ENCODE data around the gene HBE1. TPM values are rescaled to one million over a fixed set of nuclear protein-coding genes. Genes with fewer than 3 reads are reported as not detected.
"Not testable (repeated sequence)": the region's sequence is repeated elsewhere in the genome, so short reads cannot be mapped to it uniquely, and the experiment has no call there.

The HBE1 gene
- total RNA-seq (not detected), polyA plus RNA-seq (not detected)
- long read RNA-seq, donor 1, result 0 reads
- long read RNA-seq, donor 2, result 0 reads
- long read RNA-seq, donor 3, result 0 reads

DNA sequence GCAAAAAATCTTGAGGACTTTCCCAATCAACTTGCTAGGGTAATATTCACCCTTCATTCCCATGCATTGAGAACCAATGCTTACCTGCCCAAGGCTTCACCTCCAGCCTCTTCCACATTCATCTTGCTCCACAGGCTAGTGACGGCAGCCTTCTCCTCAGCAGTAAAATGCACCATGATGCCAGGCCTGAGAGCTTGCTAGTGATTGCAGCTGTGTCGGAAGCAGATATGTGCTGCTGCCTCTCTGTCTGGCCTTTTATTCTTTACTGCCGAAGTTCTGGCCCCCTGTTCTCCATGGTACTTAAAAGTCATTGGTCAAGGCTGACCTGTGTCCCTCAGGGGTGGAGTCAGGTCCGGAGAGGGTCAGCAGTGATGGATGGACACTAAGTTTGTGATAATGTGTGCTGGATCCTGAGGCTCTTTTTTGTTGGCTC, at the start of gene HBE1:
HBE1 (minus strand) TSS at position 231 of the 433 bp plus-strand sequence; CDS start at position 176, 55 bp downstream.
- Histone ChIP-seq H3K4me1 (no peaks in the 10 kb centered on the region), H3K4me3 (no peak within 1 kb of the TSS), H3K27me3 (no peaks in the 10 kb centered on the region), H3K27ac (no peak within 1 kb of the TSS), H3K36me3 (no peaks in the 10 kb centered on the region), H3K9me3 (no peaks in the 10 kb centered on the region)
- TF ChIP-seq, protein P1, sequence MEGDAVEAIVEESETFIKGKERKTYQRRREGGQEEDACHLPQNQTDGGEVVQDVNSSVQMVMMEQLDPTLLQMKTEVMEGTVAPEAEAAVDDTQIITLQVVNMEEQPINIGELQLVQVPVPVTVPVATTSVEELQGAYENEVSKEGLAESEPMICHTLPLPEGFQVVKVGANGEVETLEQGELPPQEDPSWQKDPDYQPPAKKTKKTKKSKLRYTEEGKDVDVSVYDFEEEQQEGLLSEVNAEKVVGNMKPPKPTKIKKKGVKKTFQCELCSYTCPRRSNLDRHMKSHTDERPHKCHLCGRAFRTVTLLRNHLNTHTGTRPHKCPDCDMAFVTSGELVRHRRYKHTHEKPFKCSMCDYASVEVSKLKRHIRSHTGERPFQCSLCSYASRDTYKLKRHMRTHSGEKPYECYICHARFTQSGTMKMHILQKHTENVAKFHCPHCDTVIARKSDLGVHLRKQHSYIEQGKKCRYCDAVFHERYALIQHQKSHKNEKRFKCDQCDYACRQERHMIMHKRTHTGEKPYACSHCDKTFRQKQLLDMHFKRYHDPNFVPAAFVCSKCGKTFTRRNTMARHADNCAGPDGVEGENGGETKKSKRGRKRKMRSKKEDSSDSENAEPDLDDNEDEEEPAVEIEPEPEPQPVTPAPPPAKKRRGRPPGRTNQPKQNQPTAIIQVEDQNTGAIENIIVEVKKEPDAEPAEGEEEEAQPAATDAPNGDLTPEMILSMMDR (IDR thresholded peaks at IDR 0.05), result no peak
- no peak for ATAC-seq
- intact Hi-C loops (cut with DNase I), result no loop called here
- 55 to 59% methylated on average over 4 of the region's 4 CpGs for WGBS, 2 donors
- DNase-seq, result no peak

DNA sequence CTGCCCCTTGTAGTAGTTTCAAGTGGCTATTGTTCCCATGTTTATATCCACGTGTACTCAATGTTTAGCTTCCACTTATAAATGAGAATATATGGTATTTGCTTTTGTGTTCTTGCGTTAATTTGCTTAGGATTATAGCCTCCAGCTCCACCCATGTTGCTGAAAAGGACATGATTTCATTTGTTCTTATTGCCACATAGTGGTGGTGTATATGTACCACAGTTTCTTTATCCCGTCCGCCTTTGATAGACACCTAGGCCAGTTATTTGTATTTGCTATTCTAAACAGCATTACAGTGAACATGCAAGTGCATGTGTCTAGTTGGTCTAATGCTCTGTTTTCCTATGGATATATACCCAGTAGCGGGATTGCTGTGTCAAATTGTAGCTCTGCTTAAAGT, 47.5 kb upstream of the HBE1 start:
- no peaks in the 10 kb centered on the region for H3K27me3 ChIP-seq
- TF ChIP-seq, protein P1 (IDR thresholded peaks at IDR 0.05), result no peak
- 66 to 72% methylated on average over 5 of the region's 5 CpGs for WGBS, 2 donors

DNA sequence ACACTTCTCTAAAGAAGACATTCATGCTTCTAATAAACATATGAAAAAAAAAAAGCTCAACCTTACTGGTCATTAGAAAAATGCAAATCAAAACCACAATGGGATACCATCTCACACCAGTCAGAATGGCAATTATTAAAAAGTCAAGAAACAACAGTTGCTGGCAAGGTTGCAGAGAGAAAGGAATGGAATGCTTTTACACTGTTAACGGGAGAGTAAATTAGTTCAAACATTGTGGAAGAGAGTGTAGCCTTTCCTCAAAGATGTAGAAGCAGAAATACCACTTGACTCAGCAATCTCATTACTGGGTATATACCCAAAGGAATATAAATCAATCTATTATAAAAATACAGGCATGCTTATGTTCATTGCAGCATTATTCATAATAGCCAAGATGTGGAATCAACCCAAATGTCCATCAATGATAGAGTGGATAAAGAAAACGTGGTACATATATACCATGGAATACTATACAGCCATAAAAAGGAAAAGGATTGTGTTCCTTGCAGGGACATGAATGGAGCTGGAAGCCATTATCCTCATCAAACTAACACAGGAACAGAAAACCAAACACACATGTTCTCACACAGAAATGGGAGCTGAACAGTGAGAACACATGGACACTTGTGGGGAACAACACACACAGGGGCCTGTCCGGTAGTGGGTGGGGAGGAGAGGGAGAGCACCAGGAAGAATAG, 43.7 kb upstream of the HBE1 start:
- 77 to 80% methylated on average over 3 of the region's 3 CpGs for WGBS, 2 donors
- H3K27me3 ChIP-seq; H3K9me3 ChIP-seq; H3K4me1 ChIP-seq; DNase-seq; intact Hi-C loops (cut with DNase I); H3K4me3 ChIP-seq; ATAC-seq; H3K36me3 ChIP-seq; H3K27ac ChIP-seq: not testable (repeated sequence)

More for the DNA sequence above, 47.5 kb upstream of the HBE1 start:
- Histone ChIP-seq H3K36me3 (no peaks in the 10 kb centered on the region), H3K4me1 (no peaks in the 10 kb centered on the region), H3K27ac (no peak overlapping the region), H3K9me3 (peaks cover 0 to 4% (median 0%) of the 10 kb centered on the region in 11 donors), H3K4me3 (no peak overlapping the region)
- no peak for DNase-seq
- ATAC-seq, result no peak
- intact Hi-C loops (cut with DNase I), result no loop called here

DNA sequence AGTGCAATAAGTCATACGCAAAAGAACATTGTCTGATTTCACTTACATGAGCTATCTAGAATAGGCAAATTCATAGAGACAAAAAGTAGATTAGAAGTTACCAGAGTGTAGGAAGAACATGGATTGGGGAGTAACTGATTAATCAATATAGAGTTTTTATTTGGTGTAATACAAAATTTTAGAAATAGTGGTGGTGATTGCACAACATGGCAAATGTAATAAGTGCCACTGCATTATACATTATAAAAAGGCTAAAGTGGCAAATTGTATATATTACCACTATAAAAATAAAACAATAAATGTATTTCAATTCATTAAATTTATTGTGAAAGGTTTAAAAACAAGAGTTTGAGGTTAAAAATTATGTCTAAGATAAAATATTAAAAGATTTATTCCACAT, 40.7 kb upstream of the HBE1 start:
- H3K36me3 ChIP-seq, result no peaks in the 10 kb centered on the region
- H3K27ac ChIP-seq, result no peak overlapping the region
- H3K4me3 ChIP-seq, result no peak overlapping the region
- no peak for ATAC-seq
- 97 to 99% methylated on average over 1 of the region's 1 CpG for WGBS, 2 donors
- intact Hi-C loops (cut with DNase I), result no loop called here
- H3K4me1 ChIP-seq, result no peaks in the 10 kb centered on the region
- H3K9me3 ChIP-seq, result peaks cover 0 to 4% (median 0%) of the 10 kb centered on the region in 11 donors
- TF ChIP-seq, protein P1 (IDR thresholded peaks at IDR 0.05), result no peak
- DNase-seq, result no peak
- no peaks in the 10 kb centered on the region for H3K27me3 ChIP-seq
